Measurements from ENCODE around the gene BCAS1.

Gene BCAS1

GRCh38 chr20:54070187-54070987 is at the start of gene BCAS1:
Gene BCAS1, minus strand, starts transcription at chr20:54070594. Its CDS starts 11,876 bp downstream, at chr20:54058718.
- in situ Hi-C loops (cut with MboI; ENCODE audit: low sequenced_read_pairs), result no loop called here

DNA sequence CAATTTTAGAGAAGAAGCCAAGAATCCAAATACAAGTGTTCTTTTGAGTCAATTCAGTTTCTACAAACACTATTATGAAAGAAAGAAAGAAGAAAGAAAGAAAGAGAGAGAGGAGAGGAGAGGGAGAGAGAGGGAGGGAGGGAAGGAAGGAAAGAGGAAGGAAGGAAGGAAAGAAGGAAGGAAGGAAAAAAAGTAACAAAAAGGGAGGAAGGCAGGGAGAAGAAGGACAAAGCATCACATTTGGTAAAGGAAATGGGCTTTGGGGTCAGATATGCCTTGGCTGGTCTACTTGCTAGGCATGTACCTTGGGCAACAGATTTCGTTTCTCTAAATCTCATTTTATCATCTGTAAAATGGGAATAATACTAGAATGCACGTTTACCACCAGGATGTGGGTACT is 49.4 kb upstream of the BCAS1 start:
- in situ Hi-C loops (cut with MboI; ENCODE audit: low sequenced_read_pairs), result no loop called here

- in situ Hi-C loops (cut with MboI; ENCODE audit: low sequenced_read_pairs), result no loop called here
These were observed 48.0 kb upstream of the BCAS1 start for GRCh38 chr20:54118220-54119001.

DNA sequence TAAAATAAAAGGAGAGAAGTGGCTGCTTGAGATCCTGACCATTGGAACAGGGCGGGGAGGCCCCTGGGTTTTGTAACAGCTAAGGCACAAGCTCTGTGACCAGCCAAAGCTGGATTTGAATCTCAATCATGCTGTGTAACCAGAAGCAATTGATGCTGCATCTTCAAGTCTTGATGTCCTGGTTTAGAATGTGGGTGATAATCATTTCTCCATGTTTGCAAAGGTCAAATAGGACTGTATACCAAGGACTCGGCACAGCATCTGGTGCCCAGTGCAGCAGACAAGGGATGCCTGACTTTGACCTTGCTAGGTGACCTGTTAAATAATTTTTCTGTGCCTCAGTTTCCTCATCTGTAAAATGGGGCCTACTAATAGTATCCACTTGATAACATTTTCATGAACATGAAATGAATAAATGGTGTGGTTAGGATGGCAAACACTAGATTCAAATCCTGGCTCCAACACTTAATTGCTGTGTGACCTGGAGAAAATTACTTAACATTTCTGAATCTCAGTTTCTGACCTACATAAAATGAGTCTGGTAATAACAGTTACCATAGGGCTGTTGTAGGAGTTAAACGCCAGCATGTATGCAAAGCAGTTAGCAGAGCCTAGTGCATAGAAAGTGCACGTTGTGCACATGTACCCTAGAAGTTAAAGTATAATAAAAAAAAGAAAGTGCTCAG is 46.3 kb upstream of the BCAS1 start:
- in situ Hi-C loops (cut with MboI; ENCODE audit: low sequenced_read_pairs), result no loop called here

DNA sequence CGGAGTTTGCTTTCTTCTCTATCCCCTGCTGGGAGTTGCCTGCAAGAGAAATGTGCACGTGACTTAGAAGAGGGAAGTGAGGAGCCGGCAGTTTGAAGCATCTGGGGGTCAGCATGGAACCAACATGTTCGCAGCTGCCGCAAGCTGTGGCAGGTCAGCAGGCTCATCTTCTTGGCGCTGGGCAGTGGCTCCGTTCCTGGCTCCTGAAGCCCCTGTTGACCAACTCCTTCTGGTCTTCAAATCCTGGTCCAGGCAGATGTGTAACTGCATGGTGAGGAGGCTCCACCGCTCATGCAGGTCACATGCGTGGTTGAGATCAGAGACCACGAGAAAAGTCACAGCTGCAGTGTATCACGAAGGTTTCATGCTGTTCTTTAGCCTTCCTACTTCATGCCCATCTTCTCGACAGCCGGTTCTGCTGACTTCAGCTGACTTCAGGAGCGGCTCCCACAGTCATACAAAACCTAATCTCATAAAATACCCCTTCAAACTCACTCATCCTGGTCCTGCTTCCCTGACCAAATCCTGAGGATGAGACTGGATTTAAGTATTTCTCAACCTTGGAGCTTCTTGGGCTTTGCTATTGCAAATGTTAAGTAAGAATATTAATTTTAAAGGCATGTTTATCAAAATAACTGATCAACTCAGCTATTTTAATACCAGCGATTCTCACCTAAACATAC is 44.9 kb upstream of the BCAS1 start:
- in situ Hi-C loops (cut with MboI; ENCODE audit: low sequenced_read_pairs), result no loop called here

DNA sequence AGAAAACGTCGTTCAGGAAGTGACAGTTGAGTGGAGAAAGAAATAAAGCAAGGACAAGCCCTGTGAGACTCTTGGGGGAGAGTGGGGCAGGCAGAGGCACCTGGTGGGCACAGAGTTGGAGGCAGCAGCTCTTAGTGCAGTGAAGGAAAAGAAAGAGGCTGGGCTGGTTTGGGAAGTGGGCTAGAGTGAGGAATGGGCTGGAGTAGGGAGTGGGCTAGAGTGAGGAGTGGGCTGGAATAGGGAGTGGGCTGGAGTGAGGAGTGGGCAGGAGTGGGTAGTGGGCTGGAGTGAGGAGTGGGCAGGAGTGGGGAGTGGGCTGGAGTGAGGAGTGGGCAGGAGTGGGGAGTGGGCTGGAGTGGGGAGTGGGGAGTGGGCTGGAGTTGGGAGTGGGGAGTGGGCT is 43.7 kb upstream of the BCAS1 start:
- in situ Hi-C loops (cut with MboI; ENCODE audit: low sequenced_read_pairs), result no loop called here

DNA sequence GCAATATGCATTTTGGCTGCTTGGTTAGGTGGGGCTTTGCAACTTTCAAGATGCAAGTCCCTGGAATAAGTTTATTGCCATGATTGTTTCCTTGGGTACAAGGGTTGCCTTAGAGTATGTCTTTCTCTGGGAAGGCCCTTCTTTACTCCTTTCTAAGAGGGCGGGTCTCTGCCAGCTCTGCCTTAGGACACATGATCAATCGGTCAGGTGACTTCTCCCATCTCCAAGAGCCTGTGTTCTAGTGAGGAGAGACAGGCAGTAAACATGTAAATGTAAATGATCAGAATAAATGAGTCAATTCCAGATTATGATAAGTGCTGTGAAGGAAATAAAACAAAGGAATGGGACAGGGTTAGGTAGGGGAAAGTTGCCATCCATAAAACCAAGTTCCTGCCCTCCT is 43.2 kb upstream of the BCAS1 start:
- in situ Hi-C loops (cut with MboI; ENCODE audit: low sequenced_read_pairs), result no loop called here

DNA sequence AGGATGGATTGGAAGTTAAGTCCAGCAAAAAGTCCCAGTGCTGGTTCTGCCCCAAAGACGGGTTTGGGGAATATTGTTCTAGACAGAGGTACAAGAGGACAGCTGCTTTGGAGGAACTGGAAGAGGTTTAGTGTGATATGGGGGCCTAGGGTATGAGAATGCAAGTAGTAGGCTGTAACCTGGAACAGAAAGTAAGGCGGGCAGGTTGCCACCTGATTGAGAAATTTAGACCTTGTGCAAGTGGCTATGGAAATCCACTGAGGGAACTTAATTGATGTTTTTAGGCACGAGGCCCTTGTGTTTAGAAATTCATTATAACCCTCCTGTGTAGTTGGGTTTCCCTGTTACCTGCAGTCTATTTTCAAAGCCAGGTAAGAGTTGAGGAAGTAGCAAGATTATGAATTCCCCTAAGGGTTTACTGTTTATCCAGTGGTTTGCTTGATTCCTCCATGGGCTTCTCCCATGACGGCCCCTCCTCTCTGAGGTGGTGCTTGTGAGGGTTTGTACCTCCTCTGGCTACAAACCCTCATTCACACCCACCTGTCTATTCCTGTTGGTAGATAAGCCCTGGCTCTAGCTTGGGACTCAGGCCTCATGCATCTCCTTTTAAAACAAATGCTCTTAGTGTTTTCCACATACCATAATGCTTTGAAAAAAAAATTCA is 42.0 kb upstream of the BCAS1 start:
- in situ Hi-C loops (cut with MboI; ENCODE audit: low sequenced_read_pairs), result no loop called here

DNA sequence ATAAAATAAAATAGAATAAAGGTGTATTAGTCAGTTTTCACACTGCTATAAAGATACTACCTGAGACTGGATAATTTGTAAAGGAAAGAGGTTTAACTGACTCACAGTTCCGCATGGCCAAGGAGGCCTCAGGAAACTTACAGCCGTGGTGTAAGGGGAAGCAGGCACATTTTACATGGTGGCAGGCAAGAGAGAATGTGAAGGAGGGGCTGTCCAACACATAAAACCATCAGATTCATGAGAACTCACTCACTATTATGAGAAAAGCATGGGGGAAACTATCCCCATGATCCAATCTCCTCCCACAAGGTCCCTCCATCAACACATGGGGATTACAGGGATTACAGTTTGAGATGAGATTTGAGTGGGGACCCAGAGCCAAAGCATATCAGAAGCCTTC is 41.1 kb upstream of the BCAS1 start:
- in situ Hi-C loops (cut with MboI; ENCODE audit: low sequenced_read_pairs), result no loop called here

- in situ Hi-C loops (cut with MboI; ENCODE audit: low sequenced_read_pairs), result no loop called here
These were observed 40.1 kb upstream of the BCAS1 start for GRCh38 chr20:54110457-54110856.

DNA sequence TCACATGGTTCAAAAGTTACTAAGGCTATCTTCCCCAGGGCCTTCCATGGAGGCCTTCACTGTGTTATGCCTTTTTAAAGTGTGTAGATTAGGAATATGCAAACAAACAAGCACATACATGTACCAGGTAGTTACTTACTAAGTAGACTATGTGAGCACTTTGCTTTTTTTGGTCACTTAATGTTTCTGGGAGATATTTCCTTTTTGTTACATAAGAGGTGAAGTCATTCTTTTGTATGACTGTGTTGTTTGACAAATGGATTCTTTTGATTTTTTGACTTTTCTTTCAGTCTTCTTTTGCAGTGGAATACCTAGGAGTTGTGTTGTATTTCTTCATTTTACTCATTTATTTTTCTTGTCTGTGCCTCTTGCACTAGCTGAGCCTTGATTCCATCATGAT is 39.6 kb upstream of the BCAS1 start:
- in situ Hi-C loops (cut with MboI; ENCODE audit: low sequenced_read_pairs), result no loop called here

- in situ Hi-C loops (cut with MboI; ENCODE audit: low sequenced_read_pairs), result no loop called here
These were observed 38.4 kb upstream of the BCAS1 start for GRCh38 chr20:54108817-54109216.

GRCh38 chr20:54108326-54108642 is 37.9 kb upstream of the BCAS1 start:
- in situ Hi-C loops (cut with MboI; ENCODE audit: low sequenced_read_pairs), result no loop called here

DNA sequence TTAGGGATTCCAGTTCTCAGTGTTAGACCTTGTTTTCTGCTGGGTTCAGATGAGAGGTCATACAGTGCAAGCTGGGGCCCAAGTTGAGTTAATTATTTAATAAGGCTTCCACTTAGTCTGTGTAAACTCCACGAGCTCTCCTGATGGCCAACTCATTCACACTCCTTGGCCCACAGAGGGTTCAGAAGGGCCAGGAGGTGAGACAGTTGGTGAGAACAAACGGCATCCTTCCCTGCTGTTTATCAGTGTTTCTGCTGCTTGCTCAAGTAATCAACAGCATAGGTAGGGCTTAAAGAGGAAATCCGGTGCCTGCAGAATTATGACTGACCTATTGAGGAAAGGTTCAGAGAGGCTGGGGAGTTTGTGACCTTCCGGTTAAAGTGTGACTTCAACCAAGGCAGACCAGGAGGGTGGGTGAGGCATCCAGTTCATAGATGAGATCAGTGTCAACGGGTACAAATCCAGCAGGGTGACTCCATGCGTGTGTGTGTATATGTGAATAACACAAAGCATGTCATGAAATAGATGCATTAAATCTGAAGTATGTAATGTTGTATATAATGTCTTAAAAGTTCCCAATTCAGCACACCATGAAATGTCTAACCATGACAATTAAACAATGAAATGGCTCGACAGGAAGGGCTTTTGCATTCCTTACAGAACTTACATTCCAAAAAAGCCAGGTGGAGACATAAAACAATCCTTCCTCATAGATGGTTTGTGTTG is 37.4 kb upstream of the BCAS1 start:
- in situ Hi-C loops (cut with MboI; ENCODE audit: low sequenced_read_pairs), result no loop called here

DNA sequence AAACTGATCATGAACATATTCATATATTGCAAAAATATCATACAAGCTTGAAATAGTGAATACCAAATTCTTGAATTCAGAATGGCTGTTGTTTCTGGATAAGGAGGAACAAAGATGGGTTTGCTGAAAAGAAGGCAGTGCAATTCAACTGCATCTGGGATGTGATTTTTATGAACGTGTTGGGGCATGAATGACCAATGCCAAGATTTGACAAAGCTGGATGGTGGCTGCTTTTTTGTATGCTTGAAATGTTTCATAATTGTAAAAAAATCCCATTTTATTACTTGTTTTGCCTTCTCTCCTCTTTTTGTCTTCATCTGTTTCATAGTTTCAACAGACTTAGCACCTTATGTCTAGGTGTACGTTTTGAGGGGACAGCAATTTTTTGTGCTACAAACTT is 36.8 kb upstream of the BCAS1 start:
- in situ Hi-C loops (cut with MboI; ENCODE audit: low sequenced_read_pairs), result no loop called here

DNA sequence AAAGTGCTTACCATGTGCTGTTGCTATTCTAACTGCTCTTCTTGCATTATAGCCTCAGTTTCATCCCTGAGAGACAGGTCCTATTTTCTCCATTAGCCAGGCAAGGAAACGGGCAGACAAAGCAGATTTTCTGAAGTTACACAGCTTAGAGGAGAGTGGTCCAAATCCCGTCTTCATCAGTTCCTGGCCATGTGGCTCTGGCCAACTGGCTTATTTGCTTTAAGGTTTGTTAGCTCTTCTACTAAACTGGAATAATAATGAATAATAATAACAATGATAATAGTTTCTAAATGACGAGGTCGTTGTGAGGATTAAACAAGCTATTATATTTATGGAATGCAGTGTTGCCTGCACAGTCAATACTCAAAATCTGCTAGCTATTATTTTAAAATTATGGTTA is 35.8 kb upstream of the BCAS1 start:
- in situ Hi-C loops (cut with MboI; ENCODE audit: low sequenced_read_pairs), result no loop called here

- in situ Hi-C loops (cut with MboI; ENCODE audit: low sequenced_read_pairs), result no loop called here
These were observed 35.3 kb upstream of the BCAS1 start for GRCh38 chr20:54105653-54106052.

DNA sequence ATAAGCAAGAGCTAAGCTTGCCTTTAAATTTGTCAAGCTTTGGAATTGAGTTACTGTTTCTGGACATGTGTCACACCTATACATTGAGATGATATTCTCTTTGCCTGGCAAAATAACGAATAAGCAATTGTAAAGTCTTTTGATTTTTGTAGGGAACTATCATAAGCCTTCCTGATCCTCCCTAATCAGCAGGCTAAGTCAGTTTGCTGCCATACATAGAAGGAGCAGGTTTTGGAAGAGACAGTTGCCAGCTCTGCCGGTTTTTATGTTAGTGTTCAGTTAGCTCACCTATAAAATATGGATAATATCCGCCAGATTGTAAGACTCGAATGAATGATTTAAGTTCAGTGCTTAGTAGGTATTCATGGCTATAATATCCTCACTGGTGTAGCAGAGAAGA is 34.4 kb upstream of the BCAS1 start:
- in situ Hi-C loops (cut with MboI; ENCODE audit: low sequenced_read_pairs), result no loop called here

DNA sequence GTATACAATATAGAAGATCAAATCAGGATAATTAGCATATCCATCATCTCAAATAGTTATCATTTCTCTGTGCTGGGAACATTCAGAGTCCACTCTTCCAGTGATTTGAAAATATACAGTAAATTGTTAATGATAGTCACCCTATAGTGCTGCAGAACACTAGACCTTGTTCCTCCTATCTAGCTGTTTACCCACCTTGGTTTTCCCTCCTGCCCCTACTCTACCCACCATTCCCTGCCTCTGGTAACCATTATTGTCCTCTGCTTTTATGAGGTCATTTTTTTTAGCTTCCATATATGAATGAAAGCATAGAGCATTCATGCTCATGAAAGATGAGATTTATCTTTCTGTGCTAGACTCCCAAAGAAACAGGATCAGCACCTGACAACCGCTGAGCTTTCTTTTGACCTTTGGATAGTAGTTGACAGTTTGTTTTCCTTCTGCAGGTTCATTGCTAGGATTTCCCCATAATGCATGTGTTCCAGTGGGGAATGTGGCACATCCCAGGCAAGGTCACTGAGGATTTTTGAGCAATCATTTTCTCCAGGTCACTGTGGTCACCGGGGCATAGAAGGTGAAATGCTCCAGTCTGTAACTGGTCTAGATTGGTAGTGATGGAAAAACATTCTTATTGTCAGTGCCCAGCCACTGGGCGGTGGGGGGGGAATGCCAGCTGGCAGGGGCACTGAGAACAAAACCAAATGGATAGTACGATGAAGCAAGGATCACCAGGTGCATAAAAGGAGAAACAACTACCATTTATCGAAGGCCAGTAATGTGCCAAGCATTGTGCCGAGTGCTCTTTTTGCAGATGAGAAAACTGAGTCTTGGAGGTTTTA is 33.6 kb upstream of the BCAS1 start:
- in situ Hi-C loops (cut with MboI; ENCODE audit: low sequenced_read_pairs), result no loop called here

Data from hTERT RPE-1 (cell line).